Activated CD4-positive, CD25-positive, alpha-beta regulatory T cell treated with anti-CD3 and anti-CD28 coated beads, Interleukin-2, amount 50 U/mL, for 24 hours (primary cell): ENCODE results near the gene RABAC1.
A peak's percentile ranks its signal among the peaks of the same experiment; 100 is the strongest.
"Not testable (repeated sequence)": the region's sequence is repeated elsewhere in the genome, so short reads cannot be mapped to it uniquely, and the experiment has no call there.

Experiments used
- ATAC-seq, 2 donors: fragments of 150-1000 bp; cut with Tn5 transposase; one replicate each; pipeline ENCODE4 v1.10.0; 2021; ENCODE audit warnings: mild to moderate bottlenecking in 1 of 2, moderate library complexity in 1 of 2

Gene RABAC1

GRCh38 chr19:41959056-41960053, at the start of gene RABAC1:
TSS of gene RABAC1 (minus strand) at chr19:41959321. CDS start at chr19:41959292, 29 bp downstream.
- peak; percentile 94 to 95 for ATAC-seq

GRCh38 chr19:42006569-42006968, 47.4 kb upstream of the RABAC1 start:
- ATAC-seq, result no peak

GRCh38 chr19:42005504-42005903, 46.4 kb upstream of the RABAC1 start:
- no peak for ATAC-seq

- ATAC-seq, result no peak
Measured at GRCh38 chr19:42003506-42004294, 44.6 kb upstream of the RABAC1 start.

GRCh38 chr19:41999878-42000208, 40.7 kb upstream of the RABAC1 start:
- ATAC-seq, result no peak

GRCh38 chr19:41999071-41999877, 40.2 kb upstream of the RABAC1 start:
- ATAC-seq, result no peak

GRCh38 chr19:41998246-41999020, 39.3 kb upstream of the RABAC1 start:
- ATAC-seq, result no peak

GRCh38 chr19:41997851-41998229, 38.7 kb upstream of the RABAC1 start:
- no peak for ATAC-seq

- no peak for ATAC-seq
Measured at GRCh38 chr19:41997121-41997850, 38.2 kb upstream of the RABAC1 start.

GRCh38 chr19:41995959-41996797, 37.1 kb upstream of the RABAC1 start:
- no peak for ATAC-seq

- no peak for ATAC-seq
Measured at GRCh38 chr19:41994994-41995958, 36.2 kb upstream of the RABAC1 start.

GRCh38 chr19:41994521-41994971, 35.4 kb upstream of the RABAC1 start:
- ATAC-seq, result peak in 1 of 2 donors; percentile 26

GRCh38 chr19:41993612-41994483, 34.7 kb upstream of the RABAC1 start, which contains the start of gene ATP1A3:
TSS of gene ATP1A3 (minus strand) at chr19:41994230. CDS start at chr19:41994076, 154 bp downstream.
- peak; percentile 83 to 88 for ATAC-seq

- not testable (repeated sequence) for ATAC-seq
Measured at GRCh38 chr19:41991925-41992569, 32.9 kb upstream of the RABAC1 start.

GRCh38 chr19:41991025-41991424, 31.9 kb upstream of the RABAC1 start:
- ATAC-seq, result no peak

- no peak for ATAC-seq
Measured at GRCh38 chr19:41990615-41991014, 31.5 kb upstream of the RABAC1 start.

- no peak for ATAC-seq
Measured at GRCh38 chr19:41990028-41990427, 30.9 kb upstream of the RABAC1 start.
